ENCODE data around the gene CD52.
A peak's percentile ranks its signal among the peaks of the same experiment; 100 is the strongest.

CD52 gene

DNA sequence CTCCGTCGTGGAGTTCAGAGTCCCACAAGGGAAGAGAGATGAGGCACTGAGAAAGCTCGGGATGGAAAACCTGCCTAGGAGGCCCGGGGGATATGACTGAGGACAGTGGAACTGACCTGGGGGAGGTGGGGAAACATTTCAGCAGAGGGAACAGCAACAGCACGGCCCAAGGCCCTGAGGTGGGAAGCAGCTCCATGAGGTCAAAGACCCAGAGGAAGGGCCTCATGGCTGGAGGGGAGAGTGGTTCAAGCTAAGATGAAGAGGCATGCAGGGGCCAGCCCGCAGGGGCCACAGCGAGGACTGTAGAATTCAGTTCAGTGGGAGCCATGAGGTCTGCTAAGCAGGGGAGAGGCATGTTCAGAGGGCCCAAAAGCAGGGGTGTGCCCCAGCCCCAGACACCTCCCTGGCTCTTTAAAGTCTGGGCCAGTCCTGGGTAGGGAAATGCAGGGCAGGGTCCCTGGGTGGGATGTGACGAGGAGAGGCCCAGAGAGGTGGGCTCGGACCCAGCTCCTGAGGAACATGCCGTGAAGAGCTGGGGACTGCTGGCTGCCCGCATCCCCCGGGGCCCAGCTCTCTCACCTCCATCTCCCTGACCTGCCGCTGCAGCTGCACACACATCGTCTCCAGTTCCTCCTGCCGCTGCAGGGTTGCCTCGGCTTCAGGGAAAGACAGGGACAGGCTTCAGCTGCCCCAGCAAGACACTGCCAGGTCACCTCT lies 21.3 kb upstream of the CD52 start:
- TF ChIP-seq, protein P1, sequence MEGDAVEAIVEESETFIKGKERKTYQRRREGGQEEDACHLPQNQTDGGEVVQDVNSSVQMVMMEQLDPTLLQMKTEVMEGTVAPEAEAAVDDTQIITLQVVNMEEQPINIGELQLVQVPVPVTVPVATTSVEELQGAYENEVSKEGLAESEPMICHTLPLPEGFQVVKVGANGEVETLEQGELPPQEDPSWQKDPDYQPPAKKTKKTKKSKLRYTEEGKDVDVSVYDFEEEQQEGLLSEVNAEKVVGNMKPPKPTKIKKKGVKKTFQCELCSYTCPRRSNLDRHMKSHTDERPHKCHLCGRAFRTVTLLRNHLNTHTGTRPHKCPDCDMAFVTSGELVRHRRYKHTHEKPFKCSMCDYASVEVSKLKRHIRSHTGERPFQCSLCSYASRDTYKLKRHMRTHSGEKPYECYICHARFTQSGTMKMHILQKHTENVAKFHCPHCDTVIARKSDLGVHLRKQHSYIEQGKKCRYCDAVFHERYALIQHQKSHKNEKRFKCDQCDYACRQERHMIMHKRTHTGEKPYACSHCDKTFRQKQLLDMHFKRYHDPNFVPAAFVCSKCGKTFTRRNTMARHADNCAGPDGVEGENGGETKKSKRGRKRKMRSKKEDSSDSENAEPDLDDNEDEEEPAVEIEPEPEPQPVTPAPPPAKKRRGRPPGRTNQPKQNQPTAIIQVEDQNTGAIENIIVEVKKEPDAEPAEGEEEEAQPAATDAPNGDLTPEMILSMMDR (IDR thresholded peaks at IDR 0.05; ENCODE audit: low read depth, low read length), result no peak

DNA sequence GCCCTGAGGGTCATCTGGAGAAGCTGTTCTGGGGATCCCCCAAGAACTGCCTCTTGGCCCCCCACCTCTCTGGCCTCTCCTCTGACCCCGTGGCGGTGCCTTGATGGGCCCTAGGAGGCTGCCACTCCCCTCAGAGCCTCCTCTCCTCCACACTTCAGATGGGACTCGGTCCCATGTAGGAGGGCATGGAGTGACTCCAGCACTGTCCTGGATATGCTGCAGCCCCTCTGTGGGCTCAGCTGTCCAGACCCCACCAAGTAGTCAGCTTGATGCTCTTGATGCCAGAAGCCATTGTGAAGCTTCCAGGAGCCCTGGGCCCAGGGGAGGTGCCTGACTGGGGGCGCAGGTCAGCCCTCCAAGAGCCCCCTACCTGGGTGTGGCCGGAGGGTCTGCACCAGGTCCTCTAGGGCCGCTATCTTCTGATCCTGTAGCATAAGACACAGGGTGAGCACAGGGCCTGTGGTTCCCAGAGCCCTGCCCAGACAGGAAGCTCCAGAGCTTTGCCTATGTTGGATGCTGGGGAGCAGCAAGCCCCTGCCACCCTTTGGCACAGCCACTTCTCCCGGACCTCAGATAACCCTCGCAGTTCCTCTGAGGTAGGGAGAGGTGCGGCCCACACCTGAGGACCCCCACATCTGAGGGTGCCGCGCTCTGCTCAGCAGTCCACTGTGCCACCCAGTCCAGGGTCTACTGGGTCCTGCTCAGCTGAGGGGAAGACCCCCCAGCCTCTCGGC lies 20.5 kb upstream of the CD52 start:
- TF ChIP-seq, protein P1 (IDR thresholded peaks at IDR 0.05; ENCODE audit: low read depth, low read length), result no peak
- no peak overlapping the region for H3K4me3 ChIP-seq (ENCODE audit: low read depth, low read length)

More for the DNA sequence above, 21.3 kb upstream of the CD52 start:
- H3K4me3 ChIP-seq (ENCODE audit: low read depth, low read length), result no peak overlapping the region

DNA sequence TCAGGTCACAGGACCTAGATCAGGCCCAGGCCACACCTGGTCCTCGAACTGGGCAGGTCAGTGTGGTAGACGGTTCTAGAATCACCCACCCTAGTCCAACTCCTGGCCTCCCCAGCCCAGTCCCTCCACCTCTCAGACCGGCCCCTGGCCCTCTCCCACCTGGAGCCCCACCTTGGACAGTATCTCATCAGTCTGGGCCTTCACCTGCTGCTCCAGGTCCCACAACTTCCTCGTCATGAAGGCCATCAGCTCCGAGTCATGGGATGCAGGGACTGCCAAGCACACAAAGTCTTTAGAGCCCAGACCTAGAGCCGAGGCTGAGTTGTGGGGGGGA lies 20.0 kb upstream of the CD52 start:
- TF ChIP-seq, protein P1 (IDR thresholded peaks at IDR 0.05; ENCODE audit: low read depth, low read length), result no peak
- H3K4me3 ChIP-seq (ENCODE audit: low read depth, low read length), result no peak overlapping the region

DNA sequence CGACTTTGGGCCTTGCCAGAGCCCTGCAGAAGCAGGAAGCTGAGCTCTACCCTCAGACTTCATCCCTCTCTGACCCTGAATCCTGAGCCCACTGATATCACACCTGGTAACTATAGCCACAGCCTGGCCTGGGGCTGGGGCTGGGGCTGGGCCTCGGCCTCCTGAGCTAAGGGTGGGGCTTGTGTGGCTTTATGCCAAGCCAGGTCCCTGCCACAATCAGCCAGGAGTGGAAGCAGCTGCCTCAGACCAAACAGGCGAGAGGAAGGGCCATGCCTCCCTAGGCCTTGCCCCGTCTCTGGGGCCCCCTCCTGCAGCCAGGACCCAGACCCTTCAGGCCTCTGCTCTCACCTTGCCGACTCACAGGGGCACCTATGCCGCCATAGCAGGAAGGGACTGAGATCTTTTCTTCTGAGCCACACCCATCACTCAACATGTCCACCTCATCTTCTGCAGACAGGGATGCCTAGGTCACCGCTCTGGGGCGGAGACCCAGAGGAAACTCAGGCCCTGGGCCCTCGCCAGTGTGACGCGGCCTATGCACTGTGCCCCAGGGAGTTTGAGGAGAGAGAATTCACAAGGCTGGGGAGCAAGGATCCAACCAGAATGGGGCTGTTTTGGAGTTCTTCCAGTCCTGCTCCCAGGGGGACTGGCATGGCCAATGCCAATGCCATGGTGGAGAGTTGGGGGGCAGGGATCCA lies 17.0 kb upstream of the CD52 start:
- TF ChIP-seq, protein P1 (IDR thresholded peaks at IDR 0.05; ENCODE audit: low read depth, low read length), result no peak
- H3K4me3 ChIP-seq (ENCODE audit: low read depth, low read length), result no peak overlapping the region

DNA sequence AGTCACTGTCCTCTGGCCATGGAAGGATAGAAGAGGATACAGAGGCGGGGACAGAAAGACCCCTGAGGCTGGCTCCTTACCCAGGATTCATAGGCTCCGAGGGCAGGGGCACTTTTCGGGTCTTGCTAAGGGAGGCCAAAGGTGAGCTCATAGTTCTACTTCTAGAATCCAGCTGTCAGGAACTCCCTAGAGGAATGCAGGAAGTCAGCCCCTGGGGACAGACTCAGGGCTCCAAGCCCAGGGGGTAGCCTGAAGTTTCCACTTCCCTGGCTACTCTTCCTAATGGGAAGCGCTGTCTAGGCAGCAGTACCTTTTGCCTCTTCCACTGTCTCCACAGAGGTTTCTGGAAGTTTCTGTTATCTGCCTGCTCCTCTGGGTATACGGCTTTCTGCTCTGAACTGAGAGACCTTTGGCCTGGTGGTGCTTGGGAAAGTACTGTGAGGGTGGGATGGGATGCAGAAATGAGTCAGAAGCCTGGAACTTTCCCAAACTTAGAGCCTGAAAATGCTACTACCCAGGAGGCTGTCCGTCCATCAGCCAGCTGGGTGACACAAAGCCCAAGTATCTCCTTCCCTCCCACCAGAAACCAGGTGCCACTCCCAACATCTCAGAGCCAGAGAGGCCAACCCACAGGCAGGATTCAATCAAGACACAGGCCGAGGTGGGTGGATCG lies 14.9 kb upstream of the CD52 start:
- TF ChIP-seq, protein P1 (IDR thresholded peaks at IDR 0.05; ENCODE audit: low read depth, low read length), result no peak
- no peak overlapping the region for H3K4me3 ChIP-seq (ENCODE audit: low read depth, low read length)

DNA sequence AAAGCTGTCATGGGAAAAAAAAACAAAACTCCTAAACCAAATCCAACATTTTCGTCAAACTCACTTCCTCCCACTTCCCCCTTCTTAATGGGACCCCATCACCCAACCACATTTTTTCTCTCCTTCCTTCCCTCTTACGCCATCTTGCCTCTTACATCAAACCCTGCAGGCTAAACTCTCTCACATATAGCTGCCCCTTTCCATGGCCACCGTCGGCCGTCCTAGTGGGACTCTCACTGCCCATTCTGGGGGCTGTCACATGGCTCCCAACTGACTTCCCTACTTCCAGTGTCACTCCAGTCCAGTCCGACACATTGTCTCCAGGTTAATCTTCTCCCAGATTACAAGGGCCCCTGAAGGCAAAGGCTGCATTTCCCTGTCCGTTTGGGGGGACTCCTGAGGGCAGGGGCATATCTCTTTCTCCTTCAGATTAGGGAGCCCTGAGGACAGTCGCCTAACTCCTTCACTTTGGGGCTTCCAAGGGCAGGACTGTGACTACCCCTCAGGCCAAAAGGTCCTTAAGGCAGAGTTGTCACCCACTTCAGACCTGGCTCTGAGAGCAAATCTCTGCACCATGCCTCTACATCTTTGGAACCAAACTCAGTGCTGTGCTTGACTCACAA lies 12.0 kb upstream of the CD52 start:
- TF ChIP-seq, protein P1 (IDR thresholded peaks at IDR 0.05; ENCODE audit: low read depth, low read length), result no peak
- H3K4me3 ChIP-seq (ENCODE audit: low read depth, low read length), result peak overlapping the region; percentile 79
